Endodermal cell (in vitro differentiated cells): Measurements from ENCODE around the gene BACH1. TPM values are rescaled to one million over a fixed set of nuclear protein-coding genes. Genes with fewer than 3 reads are reported as not detected.

Source experiments
- DNase-seq: peaks from one replicate; pipeline ENCODE4 v3.0.0-alpha.2; 2017
- H3K27ac ChIP-seq: 2 replicates; pipeline ENCODE4 v1.5.1; 2013; ENCODE audit warnings: mild to moderate bottlenecking, low read depth, low read length, moderate library complexity
- H3K27me3 ChIP-seq: 2 replicates; pipeline ENCODE4 v1.6.1; 2013; ENCODE audit warnings: mild to moderate bottlenecking, low read length, moderate library complexity; ENCODE audit not compliant: insufficient read depth, control insufficient read depth, poor library complexity, severe bottlenecking
- H3K36me3 ChIP-seq: 2 replicates; pipeline ENCODE4 v1.7.0; 2013; ENCODE audit warnings: mild to moderate bottlenecking, low read length, moderate library complexity; ENCODE audit not compliant: control insufficient read depth, insufficient read depth
- H3K4me1 ChIP-seq: one replicate; pipeline ENCODE4 v1.7.0; 2013; ENCODE audit warnings: low read length; ENCODE audit not compliant: control insufficient read depth, insufficient read depth
- H3K4me3 ChIP-seq: 2 replicates; pipeline ENCODE4 v1.5.1; 2013; ENCODE audit warnings: mild to moderate bottlenecking, low read length, moderate library complexity
- H3K9ac ChIP-seq: 2 replicates; pipeline ENCODE4 v1.6.1; 2013; ENCODE audit warnings: mild to moderate bottlenecking, low read length, moderate library complexity; ENCODE audit not compliant: poor library complexity, severe bottlenecking; ENCODE audit errors: extremely low read depth
- H3K9me3 ChIP-seq: 2 replicates; pipeline ENCODE4 v1.6.1; 2013; ENCODE audit warnings: mild to moderate bottlenecking, low read length, moderate library complexity; ENCODE audit not compliant: control insufficient read depth
- H3K27ac Mint-ChIP-seq: 2 replicates; pipeline ENCODE4 v1.8.0; 2020; ENCODE audit warnings: mixed read lengths
- H3K27me3 Mint-ChIP-seq: 2 replicates; pipeline ENCODE4 v1.8.0; 2021; ENCODE audit warnings: mild to moderate bottlenecking, mixed read lengths; ENCODE audit not compliant: insufficient read depth
- H3K36me3 Mint-ChIP-seq: 2 replicates; pipeline ENCODE4 v1.8.0; 2020; ENCODE audit warnings: low read depth, mixed read lengths
- H3K4me1 Mint-ChIP-seq: 2 replicates; pipeline ENCODE4 v1.8.0; 2020; ENCODE audit warnings: mixed read lengths
- H3K4me3 Mint-ChIP-seq: 2 replicates; pipeline ENCODE4 v1.8.0; 2020; ENCODE audit warnings: mild to moderate bottlenecking, moderate library complexity, mixed read lengths
- H3K9me3 Mint-ChIP-seq: 2 replicates; pipeline ENCODE4 v1.8.0; 2020; ENCODE audit warnings: mild to moderate bottlenecking, mixed read lengths
- CTCF ChIP-seq: fragments of 200-600 bp; sonication (generic); conservative IDR thresholded peaks from 2 replicates; pipeline ENCODE4 v1.5.0; 2021; ENCODE audit warnings: antibody characterized with exemption, mild to moderate bottlenecking
- WGBS, 2 experiments: methylation state at CpG; one replicate each; pipeline versions ENCODE4 v1.1.5 to v1.1.7; 2013; ENCODE audit warnings: missing lambda C conversion rate in 2 of 2, mixed read lengths in 1 of 2; ENCODE audit not compliant: insufficient coverage in 1 of 2, insufficient read length in 1 of 2; 5-methylcytosine and 5-hydroxymethylcytosine counted together
- total RNA-seq, 2 donors: library from RNA; stranded (reverse); fragmentation: NEBNext Ultra II Directional in 1 of 2; extraction: Animal tissue kit (Norgen Biotek cat#: 25700) in 1 of 2; gene quantifications; 2 replicates in 1 of 2; 3 replicates in 1 of 2; pipeline ENCODE4 v1.2.1, GENCODE V29; 2021

BACH1 gene
- total RNA-seq, 2 donors from 2014 or later = 61.3 to 64.9 TPM

DNA sequence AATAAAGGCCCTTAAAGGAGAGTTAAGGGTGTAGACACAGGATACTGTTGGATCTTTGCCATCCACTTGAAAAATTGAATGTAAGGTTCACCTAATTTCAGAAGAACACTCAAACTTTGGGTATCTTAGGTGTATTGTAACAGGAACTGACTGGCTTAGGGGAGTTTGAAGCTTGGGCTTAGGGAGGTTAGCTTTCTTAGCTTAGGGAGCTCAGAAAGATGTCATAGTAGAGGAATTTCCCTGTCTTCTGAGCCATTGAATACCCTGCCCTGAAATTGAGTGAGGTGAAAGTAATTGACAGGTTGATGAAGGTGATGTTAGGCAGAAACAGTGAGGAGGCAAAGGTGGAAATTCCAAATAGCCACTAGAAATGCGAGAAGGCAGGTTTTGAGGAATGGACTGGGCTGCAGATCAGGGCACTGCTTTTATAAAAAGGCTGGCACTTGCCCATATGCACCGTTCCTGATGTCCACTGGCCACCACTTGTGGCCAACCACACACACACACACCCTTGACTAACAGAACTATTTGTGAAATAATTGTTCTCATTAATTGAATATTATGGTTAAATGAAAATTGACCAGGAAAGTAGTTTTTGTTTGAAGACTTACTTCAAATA, 16.5 kb downstream of the BACH1 start:
- Histone ChIP-seq H3K27ac (no peak overlapping the region), H3K9me3 (peaks cover 16% of the 10 kb centered on the region), H3K4me3 (no peak overlapping the region), H3K9ac (no peak overlapping the region), H3K27me3 (no peaks in the 10 kb centered on the region), H3K36me3 (peaks cover 7% of the 10 kb centered on the region), H3K4me1 (peaks cover 4% of the 10 kb centered on the region)
- H3K27ac Mint-ChIP-seq = peak overlapping the region; percentile 44
- TF ChIP-seq CTCF = no peak
- no peak for DNase-seq
- WGBS, 2 experiments = 90 to 100% methylated on average over 1 to 2 of the region's 2 CpGs
- peaks cover 39% of the 10 kb centered on the region for H3K4me1 Mint-ChIP-seq
- H3K4me3 Mint-ChIP-seq = no peak overlapping the region
- H3K9me3 Mint-ChIP-seq = no peaks in the 10 kb centered on the region
- H3K36me3 Mint-ChIP-seq = peaks cover 20% of the 10 kb centered on the region
- H3K27me3 Mint-ChIP-seq = no peaks in the 10 kb centered on the region

DNA sequence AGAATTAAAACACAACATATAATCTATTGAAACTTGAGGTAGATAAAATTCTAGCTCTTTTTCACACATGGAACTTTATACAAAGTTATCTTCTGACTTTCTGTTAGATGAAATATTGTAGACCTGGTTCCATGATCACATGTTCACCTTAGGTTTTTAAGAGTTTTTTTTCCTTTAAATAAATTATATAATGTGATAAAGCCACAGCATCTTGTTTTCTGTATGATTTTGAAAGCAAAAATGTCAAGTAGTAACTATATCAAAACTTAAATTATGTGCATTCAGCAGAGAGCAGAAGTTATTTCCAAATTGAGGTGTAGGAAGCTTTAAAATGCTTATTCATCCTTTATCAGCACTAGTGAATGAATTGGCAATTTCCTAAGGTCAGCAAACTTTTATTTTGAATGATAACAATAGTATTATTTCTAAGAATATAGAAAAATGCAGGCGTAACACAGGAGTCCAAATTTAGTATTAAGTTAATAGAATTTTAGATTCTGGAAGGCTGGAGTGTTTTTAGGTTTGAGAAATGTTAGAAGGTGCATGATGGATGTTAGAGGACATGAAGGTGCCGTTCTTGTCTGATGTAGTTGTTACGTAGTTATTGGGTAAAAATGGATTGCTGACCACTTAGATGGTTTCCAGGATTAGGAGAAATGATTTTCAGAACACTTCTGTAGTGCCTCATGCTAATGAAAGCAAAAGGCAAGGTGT, 17.5 kb downstream of the BACH1 start:
- TF ChIP-seq CTCF = no peak
- H3K4me1 ChIP-seq = peaks cover 4% of the 10 kb centered on the region
- H3K27ac ChIP-seq = no peak overlapping the region
- Mint-ChIP-seq H3K27me3 (no peaks in the 10 kb centered on the region), H3K4me3 (no peak overlapping the region), H3K4me1 (peaks cover 46% of the 10 kb centered on the region), H3K27ac (no peak overlapping the region), H3K36me3 (peaks cover 16% of the 10 kb centered on the region), H3K9me3 (peaks cover 2% of the 10 kb centered on the region)
- H3K9me3 ChIP-seq = peaks cover 9% of the 10 kb centered on the region
- no peak overlapping the region for H3K4me3 ChIP-seq
- DNase-seq = no peak
- no peaks in the 10 kb centered on the region for H3K36me3 ChIP-seq
- H3K27me3 ChIP-seq = no peaks in the 10 kb centered on the region
- no peak overlapping the region for H3K9ac ChIP-seq
- WGBS, 2 experiments = 96 to 100% methylated on average over 2 to 3 of the region's 3 CpGs

GRCh38 chr21:29316806-29317205, 18.1 kb downstream of the BACH1 start:
- Mint-ChIP-seq H3K27me3 (no peaks in the 10 kb centered on the region), H3K4me1 (peaks cover 46% of the 10 kb centered on the region), H3K9me3 (peaks cover 3% of the 10 kb centered on the region), H3K36me3 (peaks cover 16% of the 10 kb centered on the region), H3K4me3 (no peak overlapping the region), H3K27ac (no peak overlapping the region)
- 84 to 100% methylated on average over 3 to 4 of the region's 4 CpGs for WGBS, 2 experiments
- Histone ChIP-seq H3K4me1 (peaks cover 4% of the 10 kb centered on the region), H3K9ac (no peak overlapping the region), H3K36me3 (peaks cover 3% of the 10 kb centered on the region), H3K27me3 (no peaks in the 10 kb centered on the region), H3K9me3 (peaks cover 9% of the 10 kb centered on the region), H3K27ac (no peak overlapping the region), H3K4me3 (no peak overlapping the region)
- TF ChIP-seq CTCF = no peak
- DNase-seq = no peak
